Mucosa of descending colon (tissue), 3 donors: Measurements from ENCODE around the gene TEDC2. TPM values are rescaled to one million over a fixed set of nuclear protein-coding genes. Genes with fewer than 3 reads are reported as not detected.

Experiments used
- ATAC-seq: fragments of 200-7000 bp; cut with Tn5 transposase; one replicate; pipeline ENCODE4 v1.9.1; 2020; ENCODE audit warnings: mild to moderate bottlenecking, moderate library complexity
- DNase-seq, 3 donors: peaks; one replicate each; pipeline ENCODE4 v3.0.0-alpha.2; 2020
- H3K36me3 ChIP-seq: fragments of 200-600 bp; one replicate; pipeline ENCODE4 v1.8.0; 2021; ENCODE audit warnings: low read depth, mild to moderate bottlenecking
- H3K4me1 ChIP-seq: fragments of 200-600 bp; one replicate; pipeline ENCODE4 v1.8.0; 2021; ENCODE audit warnings: low read depth, mild to moderate bottlenecking
- H3K4me3 ChIP-seq: fragments of 200-600 bp; one replicate; pipeline ENCODE4 v1.8.0; 2021; ENCODE audit warnings: mild to moderate bottlenecking
- H3K9me3 ChIP-seq: fragments of 200-600 bp; one replicate; pipeline ENCODE4 v1.8.0; 2021; ENCODE audit warnings: mild to moderate bottlenecking
- CTCF ChIP-seq: fragments of 200-600 bp; IDR thresholded peaks from one replicate; pipeline ENCODE4 v1.8.0; 2022; ENCODE audit warnings: antibody characterized with exemption, mild to moderate bottlenecking
- intact Hi-C, 2 donors: fragments of 100-400 bp; cut with DNase I in 1 of 2; cut with micrococcal nuclease in 1 of 2; formaldehyde crosslinking; loops; one replicate each; pipeline versions ENCODE4 v1.11.0 to v1.11.1; 2022; cut with DNase I, micrococcal nuclease
- total RNA-seq, 3 donors: library from RNA; stranded (reverse); fragmentation: NEBNext Ultra II Directional in 2 of 3; extraction: Animal tissue kit (Norgen Biotek cat#: 25700) in 2 of 3; gene quantifications; one replicate each; pipeline versions ENCODE4 v1.2.1 to v1.2.4, GENCODE V29; 2021 to 2023
- donor health status: DM: no; HTN: no; CAD: no; lungs with moderate emphysema.
- donor health status: DM: no; HTN: no; CAD: no.
- donor health status: DM: no; HTN: yes; CAD: no.

TEDC2 gene
- total RNA-seq, 3 donors from 2014 or later, result 1.1 to 5.5 (median 2.8) TPM

- H3K4me3 ChIP-seq, result no peak overlapping the region
- intact Hi-C loops, result no loop called here
- H3K9me3 ChIP-seq, result no peaks in the 10 kb centered on the region
- DNase-seq (no peak), ATAC-seq (no peak)
- H3K4me1 ChIP-seq, result peaks cover 4% of the 10 kb centered on the region
- no peaks in the 10 kb centered on the region for H3K36me3 ChIP-seq
- no peak for TF ChIP-seq CTCF
Measured at GRCh38 chr16:2425008-2425518, 34.8 kb upstream of the TEDC2 start.

GRCh38 chr16:2425825-2426430, 34.0 kb upstream of the TEDC2 start:
- intact Hi-C loops, result no loop called here
- no peak for TF ChIP-seq CTCF
- no peaks in the 10 kb centered on the region for H3K36me3 ChIP-seq
- no peak overlapping the region for H3K4me3 ChIP-seq
- H3K4me1 ChIP-seq, result peaks cover 8% of the 10 kb centered on the region
- no peak for DNase-seq
- no peaks in the 10 kb centered on the region for H3K9me3 ChIP-seq
- no peak for ATAC-seq

- no peak for ATAC-seq
- no peak for TF ChIP-seq CTCF
- DNase-seq, result no peak
- intact Hi-C loops, result no loop called here
- Histone ChIP-seq H3K9me3 (no peaks in the 10 kb centered on the region), H3K4me3 (no peak overlapping the region), H3K36me3 (no peaks in the 10 kb centered on the region), H3K4me1 (peaks cover 8% of the 10 kb centered on the region)
Measured at GRCh38 chr16:2426941-2427361, 33.0 kb upstream of the TEDC2 start.

- Histone ChIP-seq H3K36me3 (no peaks in the 10 kb centered on the region), H3K9me3 (no peaks in the 10 kb centered on the region), H3K4me1 (peaks cover 8% of the 10 kb centered on the region), H3K4me3 (no peak overlapping the region)
- ATAC-seq (no peak), DNase-seq (no peak)
- TF ChIP-seq CTCF, result no peak
- intact Hi-C loops, result no loop called here
Measured at GRCh38 chr16:2427526-2427925, 32.4 kb upstream of the TEDC2 start.

- H3K36me3 ChIP-seq, result no peaks in the 10 kb centered on the region
- intact Hi-C loops, result no loop called here
- TF ChIP-seq CTCF, result peak; percentile 16
- peaks cover 8% of the 10 kb centered on the region for H3K4me1 ChIP-seq
- H3K9me3 ChIP-seq, result no peaks in the 10 kb centered on the region
- peak overlapping the region; percentile 56 for H3K4me3 ChIP-seq
- peak; percentile 56 to 71 (median 71) for DNase-seq
- peak; percentile 64 for ATAC-seq
Measured at GRCh38 chr16:2428051-2428783, 31.7 kb upstream of the TEDC2 start.
